H54 (cell line): Measurements from ENCODE around the gene RAD51.

Source experiments
- DNase-seq: peaks from one replicate; pipeline ENCODE4 v3.0.0; 2011; ENCODE audit warnings: low spot score, mixed read lengths; ENCODE audit not compliant: insufficient read length
- FAIRE-seq: peaks from 3 replicates; lab custom pipeline; 2011; peaks lifted over from hg19 to GRCh38; lab: Jason Lieb, UNC
- POLR2A ChIP-seq: IDR thresholded peaks from 2 replicates; pipeline ENCODE4 v1.6.1; 2011; ENCODE audit warnings: low read depth, mild to moderate bottlenecking, low read length

RAD51 gene

DNA sequence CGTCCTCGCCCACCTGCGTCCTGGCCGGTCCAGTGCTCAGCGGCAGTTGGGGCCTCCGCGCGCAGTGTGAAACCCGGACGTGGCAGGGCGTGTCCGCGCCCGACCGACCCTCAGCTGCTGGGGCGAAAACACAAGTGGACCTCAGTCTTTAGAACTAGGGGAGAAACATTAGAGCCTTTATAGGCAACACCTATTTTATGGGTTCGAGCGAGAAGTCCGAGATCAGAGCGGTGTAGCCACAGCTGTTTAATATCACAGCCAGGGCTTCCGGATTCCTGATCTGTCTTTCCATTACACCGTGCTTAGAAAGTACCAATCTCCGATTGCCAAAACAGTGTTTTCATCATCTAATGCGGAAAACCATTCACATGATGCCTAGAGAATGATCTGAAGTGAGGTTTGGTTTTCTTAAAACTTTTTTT lies 506 bp downstream of the RAD51 start:
- FAIRE-seq (no peak), DNase-seq (no peak)
- TF ChIP-seq POLR2A, result no peak

DNA sequence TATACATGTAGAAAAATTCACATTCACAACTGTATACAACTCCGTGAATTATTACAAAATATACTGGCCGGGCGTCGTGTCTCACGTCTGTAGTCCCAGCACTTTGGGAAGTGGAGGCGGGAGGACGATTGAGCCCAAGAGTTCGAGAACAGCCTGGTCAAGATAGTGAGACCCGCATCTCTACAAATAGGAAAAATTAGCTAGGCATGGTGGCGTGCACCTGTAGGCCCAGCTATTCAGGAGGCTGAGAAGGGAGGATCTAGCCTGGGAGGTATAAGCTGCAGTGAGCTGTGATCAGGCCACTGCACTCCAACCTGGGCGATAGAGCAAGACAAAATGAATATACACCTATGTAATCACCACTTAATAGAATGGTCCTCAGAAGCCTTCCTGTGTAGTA lies 1.3 kb downstream of the RAD51 start:
- FAIRE-seq (no peak), DNase-seq (no peak)
- TF ChIP-seq POLR2A, result no peak

GRCh38 chr15:40697916-40698315 lies 2.9 kb downstream of the RAD51 start:
- no peak for FAIRE-seq

GRCh38 chr15:40702077-40702476 lies 7.1 kb downstream of the RAD51 start:
- FAIRE-seq, result no peak
- no peak for DNase-seq
- TF ChIP-seq POLR2A, result no peak

More at GRCh38 chr15:40697916-40698315, 2.9 kb downstream of the RAD51 start:
- no peak for DNase-seq
- no peak for TF ChIP-seq POLR2A

- DNase-seq (no peak), FAIRE-seq (no peak)
- TF ChIP-seq POLR2A, result no peak
Measured at GRCh38 chr15:40706121-40706520, 11.1 kb downstream of the RAD51 start.

DNA sequence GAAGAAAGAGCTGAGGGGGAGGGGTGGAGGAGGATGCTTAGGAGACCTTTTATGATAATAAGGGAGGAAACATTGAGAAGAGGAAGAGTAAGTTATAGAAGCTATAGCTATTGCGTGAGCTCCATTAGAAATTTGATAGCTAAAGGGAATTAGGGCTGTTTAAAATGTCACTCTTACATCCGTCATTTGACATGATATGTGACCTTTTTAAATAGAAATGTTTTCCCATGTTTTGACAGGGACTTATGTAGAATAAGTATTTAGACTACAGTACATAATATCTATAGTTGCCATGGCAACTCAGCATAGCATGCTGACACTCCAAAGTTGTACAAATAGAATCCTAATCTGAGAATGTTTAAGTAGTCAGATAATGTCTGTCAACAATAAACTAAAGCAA lies 19.2 kb downstream of the RAD51 start:
- FAIRE-seq, result no peak
- TF ChIP-seq POLR2A, result no peak

GRCh38 chr15:40716165-40716564 lies 21.2 kb downstream of the RAD51 start:
- TF ChIP-seq POLR2A, result no peak
- DNase-seq (no peak), FAIRE-seq (no peak)

More for the DNA sequence above, 19.2 kb downstream of the RAD51 start:
- no peak for DNase-seq

DNA sequence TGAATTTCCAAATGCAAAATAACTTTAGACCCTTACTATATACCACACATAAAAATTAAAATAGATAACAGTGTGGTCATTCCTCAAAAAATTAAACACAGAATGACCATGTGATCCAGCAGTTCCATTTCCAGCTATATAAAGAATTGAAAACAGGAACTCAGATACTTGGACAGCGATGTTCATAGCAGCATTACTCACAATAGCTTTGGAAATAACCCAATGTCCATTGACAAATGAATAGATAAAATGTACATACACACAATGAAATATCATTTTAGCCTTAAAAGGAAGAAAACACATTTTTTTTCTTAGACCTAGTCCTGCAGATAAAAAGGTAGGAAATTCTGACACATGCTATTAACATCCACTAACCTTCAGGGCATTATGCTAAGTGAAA lies 26.7 kb downstream of the RAD51 start:
- TF ChIP-seq POLR2A, result no peak
- DNase-seq, result no peak
- no peak for FAIRE-seq

DNA sequence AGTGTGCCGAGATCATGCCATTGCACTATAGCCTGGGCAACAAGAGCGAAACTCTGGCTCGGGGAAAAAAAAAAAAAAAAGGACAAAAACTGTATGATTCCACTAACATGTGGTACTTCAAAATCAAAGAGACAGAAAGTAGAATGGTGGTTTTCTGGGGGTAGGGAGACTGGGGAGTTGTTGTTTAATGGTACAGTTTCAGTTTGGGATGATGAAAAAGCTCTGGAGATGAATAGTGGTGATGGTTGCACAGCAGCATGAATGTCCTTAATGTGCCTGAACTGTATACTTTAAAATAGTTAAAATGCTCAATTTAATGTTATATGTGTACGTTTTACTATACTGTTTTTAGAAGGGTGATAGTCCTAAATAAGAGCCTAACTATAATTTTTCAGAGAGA lies 27.4 kb downstream of the RAD51 start:
- TF ChIP-seq POLR2A, result no peak
- FAIRE-seq (no peak), DNase-seq (no peak)

- no peak for FAIRE-seq
- no peak for TF ChIP-seq POLR2A
- DNase-seq, result no peak
Measured at GRCh38 chr15:40722934-40723333, 28.0 kb downstream of the RAD51 start.

DNA sequence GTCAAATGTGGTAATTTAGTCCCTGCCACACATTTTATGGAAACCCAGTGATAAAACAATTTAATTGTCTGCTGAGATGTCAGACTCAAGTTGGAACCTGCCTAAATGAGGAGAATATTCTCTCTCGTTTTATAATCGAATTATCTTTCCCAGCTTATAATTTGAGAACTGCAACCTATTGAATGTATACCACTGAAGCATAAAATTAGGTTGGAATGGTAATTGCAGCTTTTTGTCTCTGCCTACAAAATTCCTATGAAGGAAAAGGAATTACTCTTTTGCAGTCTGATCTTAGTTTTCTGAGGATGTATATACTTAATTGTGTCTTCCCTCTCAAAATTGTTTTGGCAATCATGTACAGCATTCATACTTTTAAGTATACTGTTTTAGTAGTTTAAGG lies 28.9 kb downstream of the RAD51 start:
- FAIRE-seq, result no peak
- no peak for TF ChIP-seq POLR2A
- no peak for DNase-seq

- no peak for DNase-seq
- no peak for TF ChIP-seq POLR2A
- FAIRE-seq, result no peak
Measured at GRCh38 chr15:40731034-40731433, 36.1 kb downstream of the RAD51 start.

- TF ChIP-seq POLR2A, result no peak
- no peak for FAIRE-seq
Measured at GRCh38 chr15:40736575-40736974, 41.6 kb downstream of the RAD51 start.

GRCh38 chr15:40737048-40737447 lies 42.1 kb downstream of the RAD51 start:
- DNase-seq, result no peak
- TF ChIP-seq POLR2A, result no peak
- FAIRE-seq, result no peak

More at GRCh38 chr15:40736575-40736974, 41.6 kb downstream of the RAD51 start:
- DNase-seq, result no peak

DNA sequence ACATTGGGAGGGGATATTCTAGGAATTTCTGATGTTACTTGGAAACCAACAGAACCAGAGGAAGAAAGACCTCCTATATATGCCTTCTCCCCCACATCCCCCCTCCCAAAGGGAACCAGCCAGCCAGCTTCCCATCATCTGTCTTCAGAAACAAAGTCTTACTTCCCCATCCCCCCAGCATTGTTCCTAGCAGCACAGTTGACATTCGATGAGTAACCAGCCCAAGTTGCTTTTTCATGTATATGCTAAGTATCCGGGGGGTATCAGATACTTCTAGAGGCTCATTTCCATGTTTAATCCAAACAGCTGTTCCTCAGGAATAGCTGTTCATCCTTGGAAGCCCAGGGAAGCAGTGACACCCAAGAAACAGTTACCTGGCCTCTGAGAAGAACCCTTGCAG lies 44.1 kb downstream of the RAD51 start:
- DNase-seq (no peak), FAIRE-seq (no peak)
- TF ChIP-seq POLR2A, result no peak

GRCh38 chr15:40739854-40740253 lies 44.9 kb downstream of the RAD51 start:
- TF ChIP-seq POLR2A, result no peak
- FAIRE-seq, result no peak
- no peak for DNase-seq
